ENCODE measurements around the gene SCG2. TPM values are rescaled to one million over a fixed set of nuclear protein-coding genes. Genes with fewer than 3 reads are reported as not detected.
"Not testable (repeated sequence)": the region's sequence is repeated elsewhere in the genome, so short reads cannot be mapped to it uniquely, and the experiment has no call there.

The SCG2 gene
- total RNA-seq, 1 donor from 2014 or later, result 0.19 TPM

- H3K4me1 ChIP-seq, result no peaks in the 10 kb centered on the region
- H3K27ac ChIP-seq (replicated peaks), result no peak overlapping the region
- intact Hi-C loops (cut with micrococcal nuclease), result no loop called here
- H3K9me3 ChIP-seq (replicated peaks), result peaks cover 4% of the 10 kb centered on the region
- H3K36me3 ChIP-seq, result no peaks in the 10 kb centered on the region
- no peak for TF ChIP-seq CTCF (IDR thresholded peaks at IDR 0.05; ENCODE audit: borderline replicate concordance)
- H3K4me3 ChIP-seq, result no peak overlapping the region
- H3K27me3 ChIP-seq (ENCODE audit: low read depth), result peaks cover 13% of the 10 kb centered on the region
- DNase-seq, result no peak
Measured at GRCh38 chr2:223594259-223594658, 7.9 kb downstream of the SCG2 start.

GRCh38 chr2:223592689-223593088 is 9.5 kb downstream of the SCG2 start:
- H3K36me3 ChIP-seq; DNase-seq; intact Hi-C loops (cut with micrococcal nuclease); H3K4me3 ChIP-seq; H3K27me3 ChIP-seq (ENCODE audit: low read depth); H3K27ac ChIP-seq (replicated peaks); H3K9me3 ChIP-seq (replicated peaks); H3K4me1 ChIP-seq: not testable (repeated sequence)

GRCh38 chr2:223591596-223591995 is 10.6 kb downstream of the SCG2 start:
- intact Hi-C loops (cut with micrococcal nuclease), result no loop called here
- no peak for DNase-seq
- Histone ChIP-seq H3K9me3 (replicated peaks) (peaks cover 4% of the 10 kb centered on the region), H3K27me3 (ENCODE audit: low read depth) (no peaks in the 10 kb centered on the region), H3K4me3 (no peak overlapping the region), H3K27ac (replicated peaks) (no peak overlapping the region), H3K36me3 (no peaks in the 10 kb centered on the region), H3K4me1 (peaks cover 1% of the 10 kb centered on the region)
- TF ChIP-seq CTCF (IDR thresholded peaks at IDR 0.05; ENCODE audit: borderline replicate concordance), result no peak

GRCh38 chr2:223590964-223591363 is 11.2 kb downstream of the SCG2 start:
- DNase-seq, result no peak
- Histone ChIP-seq H3K27me3 (ENCODE audit: low read depth) (no peaks in the 10 kb centered on the region), H3K4me3 (no peak overlapping the region), H3K9me3 (replicated peaks) (peaks cover 4% of the 10 kb centered on the region), H3K4me1 (peaks cover 7% of the 10 kb centered on the region), H3K36me3 (no peaks in the 10 kb centered on the region), H3K27ac (replicated peaks) (no peak overlapping the region)
- no peak for TF ChIP-seq CTCF (IDR thresholded peaks at IDR 0.05; ENCODE audit: borderline replicate concordance)
- intact Hi-C loops (cut with micrococcal nuclease), result no loop called here

GRCh38 chr2:223589901-223590300 is 12.3 kb downstream of the SCG2 start:
- H3K9me3 ChIP-seq (replicated peaks), result peaks cover 4% of the 10 kb centered on the region
- H3K36me3 ChIP-seq, result no peaks in the 10 kb centered on the region
- H3K27ac ChIP-seq (replicated peaks), result no peak overlapping the region
- no peak overlapping the region for H3K4me3 ChIP-seq
- no peak for DNase-seq
- H3K27me3 ChIP-seq (ENCODE audit: low read depth), result no peaks in the 10 kb centered on the region
- intact Hi-C loops (cut with micrococcal nuclease), result no loop called here
- H3K4me1 ChIP-seq, result peaks cover 11% of the 10 kb centered on the region
- no peak for TF ChIP-seq CTCF (IDR thresholded peaks at IDR 0.05; ENCODE audit: borderline replicate concordance)

- H3K27me3 ChIP-seq (ENCODE audit: low read depth), result no peaks in the 10 kb centered on the region
- no peak for TF ChIP-seq CTCF (IDR thresholded peaks at IDR 0.05; ENCODE audit: borderline replicate concordance)
- DNase-seq, result no peak
- intact Hi-C loops (cut with micrococcal nuclease), result no loop called here
- H3K9me3 ChIP-seq (replicated peaks), result peaks cover 4% of the 10 kb centered on the region
- no peak overlapping the region for H3K27ac ChIP-seq (replicated peaks)
- H3K4me3 ChIP-seq, result no peak overlapping the region
- peaks cover 11% of the 10 kb centered on the region for H3K4me1 ChIP-seq
- H3K36me3 ChIP-seq, result no peaks in the 10 kb centered on the region
Measured at GRCh38 chr2:223588251-223588650, 13.9 kb downstream of the SCG2 start.
